ENCODE results near the gene TRERF1.
A peak's percentile ranks its signal among the peaks of the same experiment; 100 is the strongest.

Gene TRERF1

DNA sequence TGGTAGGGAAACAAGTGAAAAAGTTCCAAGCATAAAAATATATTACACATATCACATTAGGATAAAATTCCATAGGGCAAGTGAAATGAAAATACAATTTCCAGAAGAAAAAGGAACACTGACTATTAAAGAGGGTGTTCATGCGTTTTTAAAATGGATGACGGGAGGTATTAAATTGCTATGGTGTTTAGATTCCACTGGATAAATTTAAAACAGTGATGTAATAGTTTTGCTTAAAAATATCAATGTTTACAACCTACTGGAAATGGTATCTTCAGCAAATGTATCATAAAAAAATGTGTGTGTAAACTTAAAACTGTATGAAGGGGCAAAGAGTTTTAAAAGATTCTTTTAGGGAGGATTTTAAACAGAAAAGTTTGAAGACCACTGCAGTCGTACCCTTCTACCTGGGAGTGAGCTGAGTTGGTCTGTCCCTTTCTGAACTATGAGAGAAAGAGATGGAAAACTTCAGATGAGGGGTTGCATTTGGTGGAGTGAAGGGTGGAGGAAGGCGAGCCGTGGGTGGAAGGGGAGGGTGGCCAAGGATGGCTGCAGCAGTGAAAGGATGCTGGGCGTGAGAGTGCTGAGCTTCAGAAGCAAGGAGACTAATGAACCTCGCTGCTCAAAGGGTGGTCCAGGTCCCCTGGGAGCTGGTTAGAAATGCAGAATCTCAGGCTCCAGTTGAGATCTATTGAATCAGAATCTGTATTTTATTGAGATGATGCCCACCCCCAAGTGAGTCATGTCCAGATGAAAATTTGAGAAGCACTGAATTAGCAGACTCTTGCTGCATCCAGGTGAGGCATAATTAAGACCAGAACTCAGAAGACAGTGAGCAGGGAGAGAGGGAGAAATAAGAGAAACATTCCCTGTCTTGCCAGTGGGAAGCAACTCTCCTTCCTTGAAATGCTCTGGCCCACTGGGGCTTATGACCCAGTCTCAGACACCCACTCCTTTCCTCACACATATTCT lies 179.6 kb downstream of the TRERF1 start:
- no peak for DNase-seq (ENCODE audit: low read depth)

- no peak for DNase-seq (ENCODE audit: low read depth)
These were observed 181.7 kb downstream of the TRERF1 start for GRCh38 chr6:42269974-42270510.

DNA sequence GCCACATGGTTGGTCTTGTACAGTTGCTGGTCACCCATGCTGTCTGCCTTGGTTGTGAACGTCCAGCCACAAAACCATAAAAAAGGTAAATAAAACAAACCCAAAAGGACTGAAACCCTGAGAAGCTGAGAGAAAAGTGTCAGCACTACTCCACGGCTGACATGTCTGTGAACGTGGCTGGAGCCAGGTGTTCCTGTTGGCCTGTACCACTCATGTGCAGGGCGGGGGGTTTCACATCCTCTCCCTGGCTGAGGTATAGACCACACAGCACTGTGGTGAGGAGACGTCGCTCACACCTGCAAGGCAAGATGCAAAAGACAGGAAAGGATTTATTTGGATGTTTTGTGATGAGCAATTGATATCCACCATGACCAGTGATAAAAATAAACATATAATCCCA lies 182.2 kb downstream of the TRERF1 start:
- DNase-seq (ENCODE audit: low read depth), result no peak

- DNase-seq (ENCODE audit: low read depth), result no peak
These were observed 182.9 kb downstream of the TRERF1 start for GRCh38 chr6:42268835-42269204.

DNA sequence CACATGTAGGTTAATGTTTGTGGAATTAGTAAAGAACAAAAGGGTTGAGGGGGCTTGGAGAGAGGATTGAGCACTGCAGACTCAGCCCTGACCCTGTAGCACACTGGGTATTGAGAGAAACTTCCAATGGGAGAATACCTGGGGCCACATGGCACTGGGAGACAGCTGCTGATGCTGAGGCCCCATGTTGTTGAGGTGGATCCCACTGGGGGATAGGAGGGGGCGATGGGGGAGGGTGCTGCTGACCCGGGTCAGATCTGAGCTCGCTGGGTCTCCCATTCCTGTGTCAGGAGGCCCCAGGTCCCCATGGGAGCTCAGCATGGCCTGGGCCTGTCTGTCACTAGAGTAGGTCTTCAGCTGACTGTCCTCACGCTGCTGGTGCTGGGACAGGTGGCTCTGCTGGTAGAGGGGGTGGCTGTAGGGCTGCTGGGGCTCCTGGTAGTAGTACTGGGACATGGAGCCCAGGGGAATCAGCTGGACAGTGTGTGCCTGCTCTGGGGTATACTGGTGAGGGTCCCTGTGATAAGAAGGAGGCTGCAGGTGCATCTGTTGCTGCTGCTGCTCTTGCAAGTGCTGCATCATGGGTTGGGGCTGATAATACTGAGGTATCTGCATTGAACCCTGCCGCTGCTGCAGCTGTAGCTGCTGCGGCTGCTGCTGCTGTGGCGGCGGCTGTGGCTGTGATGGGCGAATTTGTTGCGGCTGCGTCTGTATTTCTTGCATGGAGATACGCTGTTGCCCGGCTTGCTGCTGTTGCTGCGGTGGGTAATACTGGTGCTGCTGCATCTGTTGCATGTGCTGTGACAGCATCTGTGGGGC lies 183.5 kb downstream of the TRERF1 start:
- no peak for DNase-seq (ENCODE audit: low read depth)

GRCh38 chr6:42266538-42266937 lies 185.2 kb downstream of the TRERF1 start:
- no peak for DNase-seq (ENCODE audit: low read depth)

GRCh38 chr6:42264852-42265390 lies 186.8 kb downstream of the TRERF1 start:
- no peak for DNase-seq (ENCODE audit: low read depth)

GRCh38 chr6:42264162-42264851 lies 187.4 kb downstream of the TRERF1 start:
- DNase-seq (ENCODE audit: low read depth), result no peak

DNA sequence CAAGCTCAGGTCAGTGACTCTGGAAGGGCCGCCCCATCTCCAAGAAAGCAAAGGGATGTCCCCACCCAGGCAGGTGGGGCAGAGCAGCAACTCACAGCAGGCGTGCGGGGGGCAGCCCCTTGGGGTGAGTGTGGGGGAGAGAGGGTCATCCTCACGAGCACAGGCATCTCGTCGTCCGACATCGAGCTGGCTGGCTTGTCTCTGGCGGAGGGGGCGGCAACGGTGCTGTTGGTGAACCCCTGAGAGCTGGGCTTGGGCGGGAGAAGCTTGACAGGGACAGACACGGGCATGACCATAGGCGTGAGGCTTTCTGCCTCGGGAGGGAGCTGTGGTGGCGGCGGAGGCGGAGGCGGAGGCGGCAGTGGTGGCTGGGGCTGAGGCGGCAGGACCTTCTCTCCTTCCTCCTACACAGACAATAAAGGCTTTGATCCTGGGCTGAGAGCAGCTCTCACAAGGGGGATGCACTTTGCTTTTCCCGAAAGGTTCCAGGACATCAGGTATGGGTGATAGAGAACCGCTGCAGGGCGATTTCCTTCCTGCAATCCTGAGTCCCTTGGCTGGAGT lies 188.5 kb downstream of the TRERF1 start:
- no peak for DNase-seq (ENCODE audit: low read depth)

DNA sequence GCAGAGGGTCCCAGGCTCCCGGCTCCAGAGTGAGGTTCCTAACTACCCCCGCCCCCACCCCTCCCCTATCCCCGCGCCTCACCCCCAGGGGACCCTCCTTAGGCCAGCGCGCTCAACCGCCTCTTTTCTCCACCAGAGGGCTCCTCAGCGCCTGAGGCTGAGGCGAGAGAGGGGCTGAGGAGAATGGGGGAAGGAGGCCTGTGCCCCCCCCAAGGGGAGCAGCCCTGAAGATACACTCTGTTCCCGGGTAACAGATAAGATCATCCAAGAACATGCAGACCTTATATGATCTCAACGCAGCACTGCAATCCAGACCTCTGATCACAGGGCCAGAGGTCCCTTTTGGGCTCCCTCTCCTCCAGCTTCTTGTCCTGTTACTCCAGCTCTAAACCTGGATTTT lies 190.8 kb downstream of the TRERF1 start:
- peak; percentile 20 for DNase-seq (ENCODE audit: low read depth)

DNA sequence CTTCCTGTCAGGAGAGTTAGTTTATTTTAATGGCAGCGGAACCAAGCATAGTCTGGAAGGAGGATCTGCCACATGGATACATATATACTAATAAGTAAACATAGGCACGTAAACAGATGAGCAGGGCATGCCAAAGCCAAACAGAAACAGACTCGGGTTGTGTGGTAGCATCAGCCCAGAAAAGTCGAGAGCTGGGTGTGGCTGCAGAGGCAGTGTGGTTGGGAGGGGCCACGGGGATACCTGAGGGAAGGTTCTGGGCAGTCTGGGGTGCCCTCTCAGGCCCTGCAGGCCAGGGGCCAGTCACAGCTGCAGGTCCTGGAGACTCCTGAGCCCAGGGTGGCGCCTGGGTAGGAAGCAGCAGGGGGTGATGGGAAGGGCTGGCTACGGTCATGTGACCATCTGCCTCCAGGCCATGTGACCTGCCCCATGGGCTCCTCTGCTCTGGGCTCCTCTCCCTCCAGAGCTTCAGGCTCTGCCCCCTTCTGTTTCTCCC lies 191.3 kb downstream of the TRERF1 start:
- DNase-seq (ENCODE audit: low read depth), result no peak

DNA sequence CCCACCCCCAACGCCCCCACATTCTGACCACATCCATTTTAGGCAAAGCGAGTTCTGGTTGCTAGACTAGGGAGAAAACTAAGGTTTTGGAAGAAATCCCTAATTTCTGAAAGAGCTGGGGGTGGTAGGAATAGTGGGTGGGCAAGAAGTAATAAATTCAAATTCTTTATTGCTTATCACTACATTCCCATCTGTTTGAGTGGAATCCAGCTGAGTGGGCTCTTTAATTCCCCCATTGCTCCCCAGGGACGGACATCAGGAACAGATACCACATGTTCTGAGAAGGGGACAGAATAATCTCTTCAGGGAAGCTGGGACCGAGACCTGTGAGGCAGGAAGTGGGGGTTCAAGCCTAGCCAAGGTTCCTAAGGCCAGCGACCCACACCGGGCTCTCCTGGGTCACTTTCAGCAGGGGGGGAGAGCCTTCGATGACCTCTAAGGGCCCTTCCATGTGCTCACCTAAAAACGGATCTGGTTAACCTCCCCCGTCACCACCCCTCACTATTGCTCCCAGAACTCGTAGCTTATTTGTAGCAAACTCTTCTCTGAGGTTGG lies 191.8 kb downstream of the TRERF1 start:
- DNase-seq (ENCODE audit: low read depth), result no peak

DNA sequence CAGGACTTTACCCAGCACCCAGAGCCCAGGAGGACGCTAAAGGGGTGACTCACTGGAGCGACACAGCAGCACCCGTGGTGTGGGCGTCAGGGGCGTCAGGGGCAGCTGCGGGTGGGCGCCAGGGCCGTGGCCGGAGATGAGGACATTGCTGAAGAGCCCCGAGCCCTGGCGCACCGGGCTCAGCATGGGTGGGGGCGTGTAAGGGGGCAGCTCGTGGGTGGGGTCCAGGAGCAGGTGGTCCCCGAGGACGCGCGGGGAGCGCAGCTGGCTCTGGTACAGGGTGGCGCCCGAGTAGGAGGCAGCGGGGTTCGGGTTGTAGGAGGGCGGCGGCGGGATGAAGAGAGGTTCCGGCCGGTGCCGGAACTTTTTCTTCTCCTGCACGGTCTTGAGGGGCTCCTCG lies 192.4 kb downstream of the TRERF1 start:
- DNase-seq (ENCODE audit: low read depth), result no peak

DNA sequence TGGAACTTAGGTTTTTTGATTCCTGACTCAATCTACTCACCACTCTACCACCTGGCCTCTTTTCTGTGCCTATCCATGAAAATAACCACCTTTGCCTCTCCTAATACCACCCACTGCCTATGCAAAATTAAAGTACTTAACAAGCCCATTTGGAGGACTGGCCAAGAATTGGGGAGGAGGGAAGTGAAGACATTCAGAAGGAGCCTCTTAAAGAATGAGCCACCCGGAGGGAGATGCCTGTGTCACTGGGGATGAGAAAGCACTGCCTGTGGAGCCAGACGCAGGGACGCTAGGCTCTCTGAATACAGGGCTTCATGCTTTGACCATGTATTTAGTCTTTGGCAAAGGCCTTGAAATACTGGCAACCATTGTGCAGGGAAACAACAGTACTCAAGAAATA lies 194.1 kb downstream of the TRERF1 start:
- DNase-seq (ENCODE audit: low read depth), result no peak

DNA sequence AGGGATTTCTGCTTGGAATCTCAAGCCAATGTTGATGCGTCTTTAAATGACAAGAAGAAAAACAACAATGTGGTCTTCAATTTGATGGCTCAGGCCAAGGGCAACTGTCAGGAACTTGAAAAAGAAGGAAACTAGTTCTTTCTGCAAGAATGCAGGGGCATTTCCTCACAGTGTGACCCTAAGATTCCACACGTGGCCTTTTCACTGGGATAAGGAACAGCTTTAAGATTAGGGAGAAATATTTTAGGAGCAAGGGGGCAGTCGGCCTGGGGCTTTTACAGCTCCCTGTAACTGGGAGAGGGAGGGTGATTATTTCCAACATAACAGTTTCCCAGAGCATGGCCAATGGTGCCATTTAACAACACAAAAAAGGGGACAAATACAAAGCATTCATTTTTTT lies 194.7 kb downstream of the TRERF1 start:
- DNase-seq (ENCODE audit: low read depth), result no peak

GRCh38 chr6:42255050-42255449 lies 196.7 kb downstream of the TRERF1 start:
- no peak for DNase-seq (ENCODE audit: low read depth)

- no peak for DNase-seq (ENCODE audit: low read depth)
These were observed 197.2 kb downstream of the TRERF1 start for GRCh38 chr6:42254505-42254904.

- no peak for DNase-seq (ENCODE audit: low read depth)
These were observed 199.7 kb downstream of the TRERF1 start for GRCh38 chr6:42251911-42252637.

DNA sequence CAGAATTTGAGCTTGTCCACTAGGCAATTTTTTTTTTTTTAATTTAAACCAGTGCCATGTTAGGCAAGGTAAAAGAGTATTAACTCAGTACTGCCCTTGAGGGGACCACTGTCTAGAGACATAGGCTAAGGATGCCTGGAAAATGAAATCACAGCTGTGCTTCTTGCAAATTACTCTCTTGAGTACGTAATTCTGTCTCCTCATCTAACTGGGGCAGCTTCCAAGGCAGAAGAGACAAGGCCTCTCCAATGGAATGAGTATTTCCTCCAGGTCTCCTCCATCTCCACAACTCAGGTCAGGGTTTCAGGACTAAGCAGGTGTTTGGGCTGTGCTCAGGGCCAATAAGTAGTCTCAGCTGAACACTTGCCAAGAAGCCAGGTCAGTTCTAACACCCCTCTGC lies 200.2 kb downstream of the TRERF1 start:
- no peak for DNase-seq (ENCODE audit: low read depth)

DNA sequence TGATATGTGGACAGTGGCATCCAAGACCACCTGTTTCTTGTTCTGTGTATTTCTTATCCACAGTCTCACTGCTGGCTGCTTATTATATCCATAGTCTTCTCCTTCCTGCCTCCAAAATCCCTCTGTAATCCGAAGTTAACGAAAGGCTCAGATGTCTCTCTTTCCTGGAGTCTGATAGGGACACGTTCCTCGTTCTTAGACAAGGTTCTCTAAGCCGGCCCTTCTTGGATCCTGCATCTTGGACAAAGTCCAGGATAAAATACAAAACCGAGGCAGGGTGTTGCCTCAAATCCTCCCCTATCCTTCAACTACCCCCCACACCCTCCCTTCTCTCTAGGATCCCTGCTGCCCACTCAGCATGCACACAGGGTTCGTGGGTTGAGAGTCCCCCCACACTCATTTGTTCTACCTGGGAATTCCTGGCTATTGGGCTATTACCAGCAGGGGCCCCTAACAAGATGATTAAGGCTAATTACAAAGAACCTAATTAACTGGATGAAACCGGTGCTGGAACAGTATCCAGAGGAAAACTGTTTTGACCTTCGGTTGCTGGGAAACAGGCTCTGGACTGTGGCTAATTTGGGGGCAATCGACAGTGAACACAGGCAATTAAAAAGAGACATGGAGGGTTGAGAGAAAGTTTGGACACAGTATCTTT lies 201.3 kb downstream of the TRERF1 start:
- no peak for DNase-seq (ENCODE audit: low read depth)

Measured in activated T-cell treated with anti-CD3 and anti-CD28 coated beads for 48 hours (primary cell).